NT2/D1 (cell line): ENCODE data around the gene ZCCHC4.

Experiments
- DNase-seq: peaks from one replicate; pipeline ENCODE4 v3.0.0-alpha.2; 2011; ENCODE audit warnings: low read depth, low spot score
- H3K27me3 ChIP-seq: 2 replicates; pipeline ENCODE4 v1.6.0; 2011; ENCODE audit warnings: mild to moderate bottlenecking; ENCODE audit not compliant: insufficient read length, insufficient read depth
- H3K36me3 ChIP-seq: 2 replicates; pipeline ENCODE4 v1.6.1; 2011; ENCODE audit warnings: mild to moderate bottlenecking, low read length, mixed read lengths; ENCODE audit not compliant: insufficient read depth, insufficient read length
- H3K4me1 ChIP-seq: 2 replicates; pipeline ENCODE4 v1.5.1; 2011; ENCODE audit not compliant: insufficient read depth, insufficient read length
- H3K4me3 ChIP-seq: 2 replicates; pipeline ENCODE4 v1.5.1; 2011; ENCODE audit warnings: low read depth; ENCODE audit not compliant: insufficient read length
- H3K9ac ChIP-seq: 2 replicates; pipeline ENCODE4 v1.6.0; 2011; ENCODE audit warnings: low read depth; ENCODE audit not compliant: insufficient read length
- H3K9me3 ChIP-seq: 2 replicates; pipeline ENCODE4 v1.5.1; 2011; ENCODE audit warnings: mild to moderate bottlenecking, low read length; ENCODE audit not compliant: insufficient read depth
- SUZ12 ChIP-seq: IDR thresholded peaks from 2 replicates; pipeline ENCODE4 v1.6.1; 2011; ENCODE audit not compliant: insufficient read length, insufficient read depth; ENCODE audit errors: extremely low read depth
- YY1 ChIP-seq: IDR thresholded peaks from 2 replicates; pipeline ENCODE4 v1.6.1; 2011; ENCODE audit not compliant: insufficient read length, insufficient read depth
- ZNF274 ChIP-seq: IDR thresholded peaks from 2 replicates; pipeline ENCODE4 v1.6.1; 2011; ENCODE audit warnings: mild to moderate bottlenecking, low read depth, low read length

The ZCCHC4 gene

GRCh38 chr4:25378437-25378743 lies 65.8 kb downstream of the ZCCHC4 start:
- Histone ChIP-seq H3K4me1 (peaks cover 6% of the 10 kb centered on the region), H3K27me3 (no peaks in the 10 kb centered on the region), H3K9me3 (no peaks in the 10 kb centered on the region), H3K36me3 (peaks cover 34% of the 10 kb centered on the region), H3K4me3 (peak overlapping the region; percentile 87), H3K9ac (peak overlapping the region; percentile 96)
- DNase-seq: no peak
- TF ChIP-seq ZNF274 (no peak), SUZ12 (no peak), YY1 (no peak)

- DNase-seq: no peak
- Histone ChIP-seq H3K9ac (no peak overlapping the region), H3K27me3 (no peaks in the 10 kb centered on the region), H3K36me3 (peaks cover 46% of the 10 kb centered on the region), H3K4me1 (peaks cover 6% of the 10 kb centered on the region), H3K9me3 (no peaks in the 10 kb centered on the region), H3K4me3 (no peak overlapping the region)
- no peak for TF ChIP-seq YY1
- TF ChIP-seq ZNF274: no peak
- TF ChIP-seq SUZ12: no peak
Measured at GRCh38 chr4:25379591-25379990, 67.0 kb downstream of the ZCCHC4 start.

- TF ChIP-seq ZNF274: no peak
- TF ChIP-seq SUZ12: no peak
- no peak for TF ChIP-seq YY1
- Histone ChIP-seq H3K27me3 (no peaks in the 10 kb centered on the region), H3K4me3 (no peak overlapping the region), H3K4me1 (peaks cover 2% of the 10 kb centered on the region), H3K9ac (no peak overlapping the region), H3K9me3 (no peaks in the 10 kb centered on the region), H3K36me3 (peaks cover 52% of the 10 kb centered on the region)
- DNase-seq: no peak
Measured at GRCh38 chr4:25383647-25384046, 71.1 kb downstream of the ZCCHC4 start.

- Histone ChIP-seq H3K9me3 (no peaks in the 10 kb centered on the region), H3K9ac (no peak overlapping the region), H3K36me3 (peaks cover 54% of the 10 kb centered on the region), H3K4me3 (no peak overlapping the region), H3K4me1 (no peaks in the 10 kb centered on the region), H3K27me3 (no peaks in the 10 kb centered on the region)
- DNase-seq: no peak
- TF ChIP-seq YY1 (no peak), ZNF274 (no peak), SUZ12 (no peak)
Measured at GRCh38 chr4:25386926-25387325, 74.4 kb downstream of the ZCCHC4 start.

- Histone ChIP-seq H3K4me1 (no peaks in the 10 kb centered on the region), H3K36me3 (peaks cover 83% of the 10 kb centered on the region), H3K4me3 (no peak overlapping the region), H3K27me3 (no peaks in the 10 kb centered on the region), H3K9me3 (no peaks in the 10 kb centered on the region), H3K9ac (no peak overlapping the region)
- TF ChIP-seq YY1: no peak
- no peak for DNase-seq
Measured at GRCh38 chr4:25397305-25397704, 84.7 kb downstream of the ZCCHC4 start.

GRCh38 chr4:25399510-25399909 lies 86.9 kb downstream of the ZCCHC4 start:
- Histone ChIP-seq H3K9me3 (no peaks in the 10 kb centered on the region), H3K9ac (no peak overlapping the region), H3K36me3 (peaks cover 83% of the 10 kb centered on the region), H3K4me3 (no peak overlapping the region), H3K27me3 (no peaks in the 10 kb centered on the region), H3K4me1 (no peaks in the 10 kb centered on the region)
- DNase-seq: no peak
- TF ChIP-seq YY1 (no peak), ZNF274 (no peak), SUZ12 (no peak)

- no peak overlapping the region for H3K9ac ChIP-seq
- H3K36me3 ChIP-seq: peaks cover 88% of the 10 kb centered on the region
- no peak for TF ChIP-seq YY1
- TF ChIP-seq SUZ12: no peak
- TF ChIP-seq ZNF274: no peak
- H3K9me3 ChIP-seq: no peaks in the 10 kb centered on the region
- no peak for DNase-seq
- no peaks in the 10 kb centered on the region for H3K27me3 ChIP-seq
- H3K4me1 ChIP-seq: no peaks in the 10 kb centered on the region
- no peak overlapping the region for H3K4me3 ChIP-seq
Measured at GRCh38 chr4:25401066-25401465, 88.5 kb downstream of the ZCCHC4 start.

GRCh38 chr4:25402521-25402920 lies 89.9 kb downstream of the ZCCHC4 start:
- no peak for DNase-seq
- Histone ChIP-seq H3K9me3 (no peaks in the 10 kb centered on the region), H3K4me3 (no peak overlapping the region), H3K4me1 (no peaks in the 10 kb centered on the region), H3K36me3 (peaks cover 88% of the 10 kb centered on the region), H3K9ac (no peak overlapping the region), H3K27me3 (no peaks in the 10 kb centered on the region)
- TF ChIP-seq SUZ12 (no peak), YY1 (no peak)
